Adrenal gland (tissue), 5 donors: ENCODE results near the gene ATP5PD.

ENCODE experiments used
- POLR2A ChIP-seq, 2 donors: fragments of 450-650 bp; IDR thresholded peaks; one replicate each; pipeline ENCODE4 v1.6.1; 2017; ENCODE audit warnings: antibody characterized with exemption in 2 of 2, mild to moderate bottlenecking in 2 of 2, moderate library complexity in 1 of 2
- TF ChIP-seq, protein P1 (sequence below), 6 experiments: fragments of 450-650 bp in 4 of 6; fragments of 200-600 bp in 2 of 6; sonication (generic) in 1 of 6; IDR thresholded peaks; 1 replicate in 5 of 6; 2 replicates in 1 of 6; pipeline versions ENCODE4 v1.5.1 to v1.8.0; 2016 to 2021; ENCODE audit warnings: antibody characterized with exemption in 6 of 6, mild to moderate bottlenecking in 2 of 6, moderate library complexity in 1 of 6
- donor health status: DM: no; HTN: no; CAD: no.

DNA sequence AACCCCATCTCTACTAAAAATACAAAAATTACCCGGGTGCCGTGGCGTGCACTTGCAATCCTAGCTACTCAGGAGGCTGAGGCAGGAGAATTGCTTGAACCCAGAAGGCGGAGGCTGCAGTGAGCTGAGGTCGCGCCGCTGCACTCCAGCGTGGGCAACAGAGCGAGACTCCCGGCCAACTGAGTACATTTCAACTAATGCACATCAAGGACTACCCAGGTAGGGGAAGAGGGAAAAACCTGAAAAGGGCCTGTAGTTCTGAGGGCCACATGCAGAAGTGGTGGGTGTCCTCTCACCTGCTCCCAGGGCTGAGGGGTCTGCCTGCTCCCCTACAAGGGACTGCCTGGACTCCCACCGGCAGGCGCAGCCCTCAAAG, 40.4 kb upstream of the ATP5PD start:
- no peak for TF ChIP-seq POLR2A (IDR thresholded peaks at IDR 0.05)
- TF ChIP-seq, protein P1, sequence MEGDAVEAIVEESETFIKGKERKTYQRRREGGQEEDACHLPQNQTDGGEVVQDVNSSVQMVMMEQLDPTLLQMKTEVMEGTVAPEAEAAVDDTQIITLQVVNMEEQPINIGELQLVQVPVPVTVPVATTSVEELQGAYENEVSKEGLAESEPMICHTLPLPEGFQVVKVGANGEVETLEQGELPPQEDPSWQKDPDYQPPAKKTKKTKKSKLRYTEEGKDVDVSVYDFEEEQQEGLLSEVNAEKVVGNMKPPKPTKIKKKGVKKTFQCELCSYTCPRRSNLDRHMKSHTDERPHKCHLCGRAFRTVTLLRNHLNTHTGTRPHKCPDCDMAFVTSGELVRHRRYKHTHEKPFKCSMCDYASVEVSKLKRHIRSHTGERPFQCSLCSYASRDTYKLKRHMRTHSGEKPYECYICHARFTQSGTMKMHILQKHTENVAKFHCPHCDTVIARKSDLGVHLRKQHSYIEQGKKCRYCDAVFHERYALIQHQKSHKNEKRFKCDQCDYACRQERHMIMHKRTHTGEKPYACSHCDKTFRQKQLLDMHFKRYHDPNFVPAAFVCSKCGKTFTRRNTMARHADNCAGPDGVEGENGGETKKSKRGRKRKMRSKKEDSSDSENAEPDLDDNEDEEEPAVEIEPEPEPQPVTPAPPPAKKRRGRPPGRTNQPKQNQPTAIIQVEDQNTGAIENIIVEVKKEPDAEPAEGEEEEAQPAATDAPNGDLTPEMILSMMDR (IDR thresholded peaks at IDR 0.05) = no peak
